Ovary (tissue), 9 donors: ENCODE data around the gene LMF2. TPM values are rescaled to one million over a fixed set of nuclear protein-coding genes. Genes with fewer than 3 reads are reported as not detected.

Source experiments
- DNase-seq, 5 donors: peaks; one replicate each; pipeline ENCODE4 v3.0.0-alpha.2; 2019 to 2020
- H3K27ac ChIP-seq, 2 donors: fragments of 200-600 bp; one replicate each; pipeline versions ENCODE4 v1.5.1 to v1.8.0; 2019 to 2022
- H3K27me3 ChIP-seq: fragments of 200-600 bp; one replicate; pipeline ENCODE4 v1.8.0; 2022
- H3K36me3 ChIP-seq: fragments of 200-600 bp; sonication (generic); one replicate; pipeline ENCODE4 v1.5.1; 2019
- H3K4me1 ChIP-seq: one replicate; pipeline ENCODE4 v1.8.1; 2013; ENCODE audit warnings: mild to moderate bottlenecking, moderate library complexity; ENCODE audit not compliant: insufficient read depth
- H3K4me3 ChIP-seq: fragments of 200-600 bp; sonication (generic); one replicate; pipeline ENCODE4 v1.5.1; 2017
- H3K9me3 ChIP-seq, 2 donors: fragments of 200-600 bp in 1 of 2; sonication (generic) in 1 of 2; one replicate each; pipeline versions ENCODE4 v1.5.1 to v1.8.1; 2013 to 2019; ENCODE audit warnings: mild to moderate bottlenecking in 1 of 2, moderate library complexity in 1 of 2
- EP300 ChIP-seq: sonication (generic); formaldehyde crosslinking; IDR thresholded peaks from one replicate; pipeline ENCODE4 v1.6.1; 2017; ENCODE audit warnings: antibody characterized with exemption
- POLR2A ChIP-seq: fragments of 450-650 bp; IDR thresholded peaks from one replicate; pipeline ENCODE4 v1.6.1; 2017; ENCODE audit warnings: antibody characterized with exemption, mild to moderate bottlenecking, moderate library complexity
- WGBS, 3 donors: extraction: QIAGEN DNeasy Blood & Tissue Kit in 1 of 3; methylation state at CpG; one replicate each; pipeline versions ENCODE4 v1.1.5 to v1.1.7; 2013 to 2017; 5-methylcytosine and 5-hydroxymethylcytosine counted together
- intact Hi-C, 4 donors: fragments of 100-400 bp; cut with DNase I; formaldehyde crosslinking; loops; one replicate each; pipeline versions ENCODE4 v1.11.0 to v1.15.1; 2022 to 2023
- polyA plus RNA-seq, 2 donors: library from polyadenylated mRNA; stranded (reverse); fragments of 200-250 nt in 1 of 2; fragments of 350-450 nt in 1 of 2; fragmentation: Illumina TruSeq in 1 of 2; extraction: RNeasy Lipid Tissue Mini Kit (QIAGEN cat#74804) in 1 of 2; gene quantifications; one replicate each; pipeline ENCODE4 v1.2.3, GENCODE V29; 2013 to 2014
- total RNA-seq, 7 donors: library from RNA; depleted of rRNA in 2 of 7; stranded (reverse); fragments of >200 nt in 2 of 7; fragmentation: NEBNext Ultra II Directional in 3 of 7; extraction: Animal tissue kit (Norgen Biotek cat#: 25700) in 3 of 7; gene quantifications; one replicate each; pipeline versions ENCODE4 v1.1.0 to v1.2.4, GENCODE V29; 2016 to 2023
- TF ChIP-seq, protein P1 (sequence below), 3 donors: fragments of 450-650 bp in 2 of 3; fragments of 200-600 bp in 1 of 3; IDR thresholded peaks; one replicate each; pipeline versions ENCODE4 v1.5.1 to v1.8.0; 2016 to 2022; ENCODE audit warnings: antibody characterized with exemption in 3 of 3, mild to moderate bottlenecking in 1 of 3
- donor health status: DM: no; HTN: no; CAD: no; lungs with moderate emphysema.
- donor health status: DM: no; HTN: no; CAD: no.
- donor health status: Bipolar disorder and iron deficiency.
- donor health status: DM: yes; HTN: yes; CAD: no.
- donor health status: DM: no; HTN: no; CAD: no.
- donor health status: DM: yes; HTN: yes; CAD: no.

The LMF2 gene
- total and polyA plus RNA-seq, 9 donors, result 1.5 to 76.6 (median 52.3) TPM

DNA sequence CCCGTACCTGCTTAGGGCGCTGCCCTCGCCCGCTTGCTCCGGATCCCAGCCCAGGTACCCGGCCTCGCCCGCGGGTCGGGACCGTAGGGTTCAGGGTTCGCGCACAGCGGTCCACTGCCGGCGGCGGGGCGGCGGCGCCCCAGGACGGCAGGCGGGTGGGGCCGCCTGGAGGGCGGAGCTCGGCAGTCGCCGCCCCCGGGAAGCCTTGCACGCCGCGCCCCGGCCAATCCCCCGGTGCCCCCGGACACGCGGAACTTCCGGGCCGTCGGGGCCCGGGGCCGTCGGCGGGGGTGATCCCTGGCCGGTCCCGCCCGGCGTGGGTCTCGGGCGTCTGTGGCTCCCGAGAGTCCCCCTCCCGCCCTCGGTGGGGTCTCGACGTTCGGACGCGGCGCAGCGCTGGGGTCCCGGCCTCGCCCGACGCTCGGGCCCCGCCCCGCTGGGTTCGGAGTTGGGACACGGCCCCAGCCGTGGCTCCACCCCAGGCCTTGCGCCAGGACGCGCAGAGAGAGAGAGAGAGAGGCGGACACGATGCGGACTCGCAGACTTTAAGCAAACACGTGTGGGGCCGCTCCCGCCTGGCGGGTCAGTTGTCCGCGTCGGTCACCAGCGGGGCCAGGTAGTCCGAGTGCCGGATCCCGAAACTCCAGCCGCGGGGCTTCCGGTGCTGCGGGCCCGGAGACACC lies 22.5 kb upstream of the LMF2 start, which contains the start of gene TYMP:
Gene TYMP, minus strand, starts transcription at position 116 of the 683 bp plus-strand sequence. CDS start 303 bp downstream, outside the sequence.
- H3K4me3 ChIP-seq, result peak within 1 kb of the TSS; percentile 37
- peak in 4 of 5 donors; percentile 58 to 72 (median 66) for DNase-seq
- peak within 1 kb of the TSS in 1 of 2 donors; percentile 39 for H3K27ac ChIP-seq
- 1 to 2% (median 1%) methylated on average over 11 to 92 of the region's 92 CpGs for WGBS, 3 donors
- H3K4me1 ChIP-seq, result peaks cover 25% of the 10 kb centered on the region
- intact Hi-C loops, result loop anchor here in 2 of 4 donors (10.0 kb wide), 2 partner anchors 275 to 285 kb away; partner anchors contain the start of genes HDAC10 (in 1 of the 2) and TUBGCP6 (in 1 of the 2)
- H3K9me3 ChIP-seq, result no peaks in the 10 kb centered on the region
- TF ChIP-seq, protein P1, sequence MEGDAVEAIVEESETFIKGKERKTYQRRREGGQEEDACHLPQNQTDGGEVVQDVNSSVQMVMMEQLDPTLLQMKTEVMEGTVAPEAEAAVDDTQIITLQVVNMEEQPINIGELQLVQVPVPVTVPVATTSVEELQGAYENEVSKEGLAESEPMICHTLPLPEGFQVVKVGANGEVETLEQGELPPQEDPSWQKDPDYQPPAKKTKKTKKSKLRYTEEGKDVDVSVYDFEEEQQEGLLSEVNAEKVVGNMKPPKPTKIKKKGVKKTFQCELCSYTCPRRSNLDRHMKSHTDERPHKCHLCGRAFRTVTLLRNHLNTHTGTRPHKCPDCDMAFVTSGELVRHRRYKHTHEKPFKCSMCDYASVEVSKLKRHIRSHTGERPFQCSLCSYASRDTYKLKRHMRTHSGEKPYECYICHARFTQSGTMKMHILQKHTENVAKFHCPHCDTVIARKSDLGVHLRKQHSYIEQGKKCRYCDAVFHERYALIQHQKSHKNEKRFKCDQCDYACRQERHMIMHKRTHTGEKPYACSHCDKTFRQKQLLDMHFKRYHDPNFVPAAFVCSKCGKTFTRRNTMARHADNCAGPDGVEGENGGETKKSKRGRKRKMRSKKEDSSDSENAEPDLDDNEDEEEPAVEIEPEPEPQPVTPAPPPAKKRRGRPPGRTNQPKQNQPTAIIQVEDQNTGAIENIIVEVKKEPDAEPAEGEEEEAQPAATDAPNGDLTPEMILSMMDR (IDR thresholded peaks at IDR 0.05), result no peak
- TF ChIP-seq POLR2A (no peak), EP300 (no peak)
- no peaks in the 10 kb centered on the region for H3K36me3 ChIP-seq
- H3K27me3 ChIP-seq, result peaks cover 6% of the 10 kb centered on the region

DNA sequence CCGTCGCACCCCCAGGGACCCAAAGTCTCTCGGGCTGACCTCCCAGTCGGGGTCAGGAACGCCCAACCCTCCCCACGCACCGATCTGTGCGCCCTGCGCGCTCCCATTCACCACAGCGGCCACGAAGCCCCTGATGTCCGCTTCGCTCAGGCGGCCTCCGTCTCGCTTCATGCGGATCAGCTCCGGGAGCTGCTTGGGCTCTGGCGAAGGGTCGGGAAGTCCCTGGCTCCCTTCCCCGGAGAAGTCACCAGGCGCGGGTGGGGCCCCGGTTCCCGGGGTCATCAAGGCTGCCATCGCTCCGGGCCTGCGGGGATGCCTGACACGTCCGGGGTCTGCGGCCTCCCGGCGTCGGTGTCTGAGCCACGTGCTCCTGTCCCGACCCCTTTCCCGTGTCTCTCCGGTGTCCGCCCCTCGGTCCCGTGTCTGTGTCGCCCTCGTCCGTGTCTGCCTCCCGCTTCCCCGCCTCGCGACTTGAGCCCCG lies 22.0 kb upstream of the LMF2 start:
- H3K9me3 ChIP-seq, result no peaks in the 10 kb centered on the region
- H3K27ac ChIP-seq, result no peak overlapping the region
- 3 to 6% (median 3%) methylated on average over 21 to 50 of the region's 50 CpGs for WGBS, 3 donors
- DNase-seq, result no peak
- TF ChIP-seq, protein P1 (IDR thresholded peaks at IDR 0.05), result no peak
- TF ChIP-seq POLR2A, result no peak
- no peak for TF ChIP-seq EP300
- intact Hi-C loops, result loop anchor here in 2 of 4 donors (10.0 kb wide), 2 partner anchors 275 to 285 kb away; partner anchors contain the start of genes HDAC10 (in 1 of the 2) and TUBGCP6 (in 1 of the 2)
- H3K36me3 ChIP-seq, result no peaks in the 10 kb centered on the region
- peaks cover 29% of the 10 kb centered on the region for H3K4me1 ChIP-seq
- peaks cover 6% of the 10 kb centered on the region for H3K27me3 ChIP-seq
- H3K4me3 ChIP-seq, result peak overlapping the region; percentile 37

DNA sequence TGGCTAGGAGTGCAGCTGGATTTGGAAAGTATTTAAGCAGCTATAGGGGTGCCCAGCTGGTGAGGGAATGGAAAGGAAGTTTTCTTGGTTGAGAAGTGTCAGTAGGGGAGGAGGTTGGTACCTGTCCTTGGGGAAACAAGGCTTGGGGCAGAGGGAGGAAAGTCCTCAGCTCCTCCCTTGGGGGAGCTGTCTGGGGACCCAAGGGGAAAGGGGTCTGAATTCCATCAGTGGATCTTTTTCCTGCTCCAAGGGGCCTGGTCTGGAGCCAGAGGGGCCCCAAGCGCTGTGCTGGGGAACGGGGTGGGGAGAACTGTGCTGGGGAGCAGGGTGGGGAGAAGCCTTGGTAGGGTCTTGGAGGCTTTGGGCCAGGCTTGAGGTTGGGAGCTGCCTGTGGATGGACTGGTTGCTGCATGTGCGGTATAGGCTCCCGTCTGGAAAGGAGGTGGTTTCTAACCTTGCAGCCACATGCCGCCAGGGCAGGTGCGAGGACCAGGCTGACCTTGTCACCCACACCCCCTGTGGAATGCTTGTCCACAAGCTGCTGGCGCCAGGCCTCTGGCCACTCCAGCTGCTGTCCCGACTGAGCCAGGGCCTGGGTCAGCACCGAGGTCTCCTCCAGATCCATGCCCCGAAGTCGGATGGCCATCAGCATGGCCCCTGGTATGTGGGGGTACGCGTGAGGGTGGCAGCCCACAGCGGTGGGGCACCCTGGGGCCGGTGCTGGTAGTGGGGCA lies 21.3 kb upstream of the LMF2 start:
- Histone ChIP-seq H3K9me3 (no peaks in the 10 kb centered on the region), H3K4me3 (no peak overlapping the region), H3K27ac (no peak overlapping the region), H3K36me3 (no peaks in the 10 kb centered on the region), H3K27me3 (peaks cover 6% of the 10 kb centered on the region), H3K4me1 (peaks cover 30% of the 10 kb centered on the region)
- TF ChIP-seq POLR2A (no peak), EP300 (no peak)
- TF ChIP-seq, protein P1 (IDR thresholded peaks at IDR 0.05), result no peak
- DNase-seq, result no peak
- 37 to 47% (median 42%) methylated on average over 13 to 15 of the region's 15 CpGs for WGBS, 3 donors
- intact Hi-C loops, result loop anchor here in 2 of 4 donors (10.0 kb wide), 2 partner anchors 274 to 284 kb away; partner anchors contain the start of genes HDAC10 (in 1 of the 2) and TUBGCP6 (in 1 of the 2)

DNA sequence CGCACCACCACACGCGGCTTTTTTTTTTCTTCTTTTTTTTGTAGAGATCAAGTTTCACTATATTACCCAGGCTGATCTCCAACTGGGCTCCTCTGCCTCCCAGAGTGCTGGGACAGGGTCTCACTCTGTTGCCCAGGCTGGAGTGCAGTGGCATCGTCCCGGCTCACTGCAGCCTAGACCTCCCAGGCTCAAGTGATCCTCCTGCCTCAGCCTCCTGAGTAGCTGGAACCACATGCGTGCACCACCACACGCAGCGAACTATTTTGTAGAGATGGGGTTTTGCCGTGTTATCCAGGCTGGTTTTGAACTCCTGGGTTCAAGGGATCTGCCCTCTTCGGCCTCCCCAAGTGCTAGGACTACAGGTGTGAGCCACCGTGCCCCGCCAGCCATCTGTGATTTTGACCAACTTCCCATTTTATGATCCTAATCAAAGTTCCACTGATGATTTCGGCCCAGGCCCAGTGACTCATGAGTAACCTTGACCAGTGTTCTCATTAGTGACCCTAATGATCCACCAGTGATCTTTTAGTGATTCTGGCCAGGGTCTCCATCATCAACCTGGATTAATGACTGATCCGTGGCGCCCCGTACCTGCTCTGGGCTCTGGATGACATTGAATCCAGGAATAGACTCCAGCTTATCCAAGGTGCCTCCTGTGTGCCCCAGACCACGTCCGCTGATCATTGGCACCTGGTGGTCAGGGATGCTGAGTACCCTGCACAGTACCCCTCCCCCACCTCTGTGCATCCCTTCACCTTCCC lies 20.6 kb upstream of the LMF2 start:
- no peak for TF ChIP-seq EP300
- TF ChIP-seq, protein P1 (IDR thresholded peaks at IDR 0.05), result no peak
- peaks cover 6% of the 10 kb centered on the region for H3K27me3 ChIP-seq
- H3K4me1 ChIP-seq, result peaks cover 30% of the 10 kb centered on the region
- no peaks in the 10 kb centered on the region for H3K9me3 ChIP-seq
- H3K4me3 ChIP-seq, result no peak overlapping the region
- intact Hi-C loops, result loop anchor here in 2 of 4 donors (10.0 kb wide), 2 partner anchors 273 to 283 kb away; partner anchors contain the start of genes HDAC10 (in 1 of the 2) and TUBGCP6 (in 1 of the 2)
- no peaks in the 10 kb centered on the region for H3K36me3 ChIP-seq
- no peak overlapping the region for H3K27ac ChIP-seq
- 85 to 90% (median 86%) methylated on average over 18 of the region's 18 CpGs for WGBS, 3 donors
- DNase-seq, result no peak
